H9 (cell line): Measurements from ENCODE around the gene SMCO1. TPM values are rescaled to one million over a fixed set of nuclear protein-coding genes. Genes with fewer than 3 reads are reported as not detected.

ENCODE experiments used
- DNase-seq: peaks from one replicate; pipeline ENCODE4 v3.0.0-alpha.2; 2017
- H2AFZ ChIP-seq: one replicate; pipeline ENCODE4 v1.6.1; 2013; ENCODE audit warnings: mild to moderate bottlenecking, low read length, control low read depth, moderate library complexity
- H2AK5ac ChIP-seq: 2 replicates; pipeline ENCODE4 v1.6.1; 2013; ENCODE audit warnings: low read length, control low read depth, mixed read lengths; ENCODE audit not compliant: insufficient read length
- H2BK120ac ChIP-seq: one replicate; pipeline ENCODE4 v1.6.1; 2013; ENCODE audit warnings: low read depth, mild to moderate bottlenecking, low read length, control low read depth, inconsistent platforms; ENCODE audit not compliant: poor library complexity, severe bottlenecking
- H2BK12ac ChIP-seq: 2 replicates; pipeline ENCODE4 v1.6.1; 2013; ENCODE audit warnings: low read length, control low read depth, mixed read lengths, low read depth; ENCODE audit not compliant: insufficient read length
- H2BK15ac ChIP-seq: 2 replicates; pipeline ENCODE4 v1.6.1; 2013; ENCODE audit warnings: low read depth, low read length, control low read depth
- H2BK20ac ChIP-seq: one replicate; pipeline ENCODE4 v1.6.1; 2013; ENCODE audit warnings: low read depth, mild to moderate bottlenecking, low read length, control low read depth, inconsistent platforms; ENCODE audit not compliant: poor library complexity, severe bottlenecking
- H2BK5ac ChIP-seq: 2 replicates; pipeline ENCODE4 v1.6.1; 2013; ENCODE audit warnings: low read length, control low read depth, mixed read lengths; ENCODE audit not compliant: insufficient read length
- H3K14ac ChIP-seq: 2 replicates; pipeline ENCODE4 v1.6.1; 2013; ENCODE audit warnings: low read length, control low read depth; ENCODE audit not compliant: insufficient read depth
- H3K18ac ChIP-seq: 2 replicates; pipeline ENCODE4 v1.6.1; 2013; ENCODE audit warnings: low read depth, mild to moderate bottlenecking, mixed read lengths, low read length, control low read depth; ENCODE audit not compliant: insufficient read length
- H3K23ac ChIP-seq: 2 replicates; pipeline ENCODE4 v1.6.1; 2013; ENCODE audit warnings: low read length, control low read depth, mixed read lengths, low read depth; ENCODE audit not compliant: insufficient read length
- H3K23me2 ChIP-seq: 2 replicates; pipeline ENCODE4 v1.6.1; 2013; ENCODE audit warnings: low read depth, mild to moderate bottlenecking, mixed read lengths, low read length, control low read depth; ENCODE audit not compliant: insufficient read length, poor library complexity, severe bottlenecking
- H3K27ac ChIP-seq: 2 replicates; pipeline ENCODE4 v1.5.1; 2013; ENCODE audit warnings: low read length, control low read depth, mixed read lengths, low read depth; ENCODE audit not compliant: insufficient read length
- H3K27me3 ChIP-seq: 2 replicates; pipeline ENCODE4 v1.6.1; 2013; ENCODE audit warnings: low read length, control low read depth, inconsistent platforms; ENCODE audit not compliant: insufficient read depth
- H3K4ac ChIP-seq: 2 replicates; pipeline ENCODE4 v1.6.1; 2013; ENCODE audit warnings: low read depth, mild to moderate bottlenecking, control low read depth, inconsistent platforms, low read length, moderate library complexity
- H3K4me1 ChIP-seq: 2 replicates; pipeline ENCODE4 v1.6.1; 2013; ENCODE audit warnings: low read length, control low read depth, inconsistent platforms; ENCODE audit not compliant: insufficient read depth
- H3K4me2 ChIP-seq: 2 replicates; pipeline ENCODE4 v1.6.1; 2013; ENCODE audit warnings: low read length, control low read depth, mixed read lengths; ENCODE audit not compliant: insufficient read length, insufficient read depth
- H3K56ac ChIP-seq: 2 replicates; pipeline ENCODE4 v1.6.1; 2013; ENCODE audit warnings: low read depth, mild to moderate bottlenecking, mixed read lengths, low read length, control low read depth; ENCODE audit not compliant: insufficient read length
- H3K79me1 ChIP-seq: 2 replicates; pipeline ENCODE4 v1.6.1; 2013; ENCODE audit warnings: low read depth, mild to moderate bottlenecking, moderate library complexity, low read length, control low read depth, inconsistent platforms; ENCODE audit not compliant: insufficient read depth, poor library complexity, severe bottlenecking
- H3K79me2 ChIP-seq: 2 replicates; pipeline ENCODE4 v1.6.1; 2013; ENCODE audit warnings: low read length, control low read depth, inconsistent platforms; ENCODE audit not compliant: insufficient read depth
- H3K9ac ChIP-seq: 2 replicates; pipeline ENCODE4 v1.6.1; 2013; ENCODE audit warnings: low read length, control low read depth, mixed read lengths; ENCODE audit not compliant: insufficient read length; ENCODE audit errors: extremely low read depth
- H3K9me3 ChIP-seq: one replicate; pipeline ENCODE4 v1.6.1; 2013; ENCODE audit warnings: low read depth, low read length, inconsistent platforms; ENCODE audit not compliant: control insufficient read depth
- H3T11ph ChIP-seq: one replicate; pipeline ENCODE4 v1.6.1; 2013; ENCODE audit warnings: mild to moderate bottlenecking, low read length, control low read depth, inconsistent platforms
- H4K20me1 ChIP-seq: one replicate; pipeline ENCODE4 v1.6.1; 2013; ENCODE audit not compliant: control insufficient read depth, insufficient read length, insufficient read depth
- H4K5ac ChIP-seq: 2 replicates; pipeline ENCODE4 v1.6.1; 2013; ENCODE audit warnings: low read depth, mild to moderate bottlenecking, mixed read lengths, low read length, control low read depth; ENCODE audit not compliant: insufficient read length
- H4K8ac ChIP-seq: replicated peaks from 2 replicates; pipeline ENCODE4 v1.6.1; 2013; ENCODE audit warnings: low read length, control low read depth, mixed read lengths, low read depth; ENCODE audit not compliant: insufficient read length
- H4K91ac ChIP-seq: 2 replicates; pipeline ENCODE4 v1.6.1; 2013; ENCODE audit warnings: low read depth, mild to moderate bottlenecking, moderate library complexity, mixed read lengths, low read length, control low read depth; ENCODE audit not compliant: insufficient read length
- H3K27ac Mint-ChIP-seq, 3 experiments: 2 replicates in 2 of 3; 3 replicates in 1 of 3; pipeline ENCODE4 v1.8.0; 2020 to 2021; ENCODE audit warnings: mixed read lengths in 3 of 3, mild to moderate bottlenecking in 1 of 3, moderate library complexity in 1 of 3
- H3K27me3 Mint-ChIP-seq: 2 replicates; pipeline ENCODE4 v1.8.0; 2021; ENCODE audit warnings: low read depth, mild to moderate bottlenecking, moderate library complexity, mixed read lengths
- H3K36me3 Mint-ChIP-seq, 3 experiments: 2 replicates in 2 of 3; 3 replicates in 1 of 3; pipeline ENCODE4 v1.8.0; 2020 to 2021; ENCODE audit warnings: low read depth in 3 of 3, mixed read lengths in 3 of 3; ENCODE audit not compliant: insufficient read depth in 1 of 3
- H3K4me1 Mint-ChIP-seq, 2 experiments: 2 replicates each; pipeline ENCODE4 v1.8.0; 2020; ENCODE audit warnings: mixed read lengths in 2 of 2
- H3K4me3 Mint-ChIP-seq, 2 experiments: 2 replicates in 1 of 2; 3 replicates in 1 of 2; pipeline ENCODE4 v1.8.0; 2020 to 2021; ENCODE audit warnings: mild to moderate bottlenecking in 2 of 2, mixed read lengths in 2 of 2, moderate library complexity in 1 of 2
- H3K9me3 Mint-ChIP-seq, 2 experiments: 2 replicates in 1 of 2; 3 replicates in 1 of 2; pipeline ENCODE4 v1.8.0; 2020; ENCODE audit warnings: mild to moderate bottlenecking in 2 of 2, mixed read lengths in 2 of 2, moderate library complexity in 1 of 2
- CTCF ChIP-seq: fragments of 200-600 bp; sonication (generic); conservative IDR thresholded peaks from 3 replicates; pipeline ENCODE4 v1.8.0; 2021; ENCODE audit warnings: antibody characterized with exemption, mild to moderate bottlenecking
- WGBS: extraction: QIAGEN DNeasy Blood & Tissue Kit; methylation state at CpG from one replicate; pipeline ENCODE4 v1.1.7; 2013; ENCODE audit warnings: missing lambda C conversion rate, low lambda C conversion rate, mixed read lengths; ENCODE audit not compliant: insufficient read length; ENCODE audit errors: extremely low coverage; 5-methylcytosine and 5-hydroxymethylcytosine counted together
- total RNA-seq: library from RNA; stranded (reverse); gene quantifications from 2 replicates; pipeline ENCODE4 v1.2.1, GENCODE V29; 2021

The SMCO1 gene
- total RNA-seq, 1 experiment from 2014 or later: not detected

- Histone ChIP-seq H4K20me1 (no peaks in the 10 kb centered on the region), H3K27ac (peak overlapping the region; percentile 42), H3K23me2 (peaks cover 9% of the 10 kb centered on the region), H3K9me3 (peaks cover 8% of the 10 kb centered on the region), H4K5ac (no peak overlapping the region), H3K79me1 (no peaks in the 10 kb centered on the region), H3K4me1 (no peaks in the 10 kb centered on the region), H4K91ac (no peak overlapping the region), H2BK20ac (no peak overlapping the region), H3K4me2 (peak overlapping the region; percentile 90), H3T11ph (no peak overlapping the region), H2BK120ac (no peak overlapping the region), H3K23ac (no peak overlapping the region), H2BK15ac (no peak overlapping the region), H2BK5ac (no peak overlapping the region), H3K4ac (no peak overlapping the region), H2BK12ac (no peak overlapping the region), H2AK5ac (no peak overlapping the region), H3K79me2 (peaks cover 41% of the 10 kb centered on the region), H4K8ac (no peak overlapping the region), H3K56ac (no peak overlapping the region), H3K27me3 (no peaks in the 10 kb centered on the region), H3K9ac (peak overlapping the region; percentile 97), H3K18ac (no peak overlapping the region), H2AFZ (no peak overlapping the region), H3K14ac (peak overlapping the region; percentile 82; the same call in 1 of the 2 replicates)
- peaks cover 7 to 10% of the 10 kb centered on the region in 2 experiments for H3K9me3 Mint-ChIP-seq
- no CpG with 5 or more reads among the region's 27 CpGs for WGBS
- H3K4me3 Mint-ChIP-seq: peak overlapping the region; percentile 98 to 100
- H3K27ac Mint-ChIP-seq: peak overlapping the region; percentile 79 to 98 (median 93)
- no peaks in the 10 kb centered on the region for H3K27me3 Mint-ChIP-seq
- TF ChIP-seq CTCF: no peak
- peaks cover 23 to 31% of the 10 kb centered on the region in 2 experiments for H3K4me1 Mint-ChIP-seq
- H3K36me3 Mint-ChIP-seq: peaks cover 26 to 32% (median 31%) of the 10 kb centered on the region in 3 experiments
- no peak for DNase-seq
Measured at GRCh38 chr3:196502775-196503195, 12.4 kb downstream of the SMCO1 start.
